ENCODE results near the gene KLHL36.

The KLHL36 gene

DNA sequence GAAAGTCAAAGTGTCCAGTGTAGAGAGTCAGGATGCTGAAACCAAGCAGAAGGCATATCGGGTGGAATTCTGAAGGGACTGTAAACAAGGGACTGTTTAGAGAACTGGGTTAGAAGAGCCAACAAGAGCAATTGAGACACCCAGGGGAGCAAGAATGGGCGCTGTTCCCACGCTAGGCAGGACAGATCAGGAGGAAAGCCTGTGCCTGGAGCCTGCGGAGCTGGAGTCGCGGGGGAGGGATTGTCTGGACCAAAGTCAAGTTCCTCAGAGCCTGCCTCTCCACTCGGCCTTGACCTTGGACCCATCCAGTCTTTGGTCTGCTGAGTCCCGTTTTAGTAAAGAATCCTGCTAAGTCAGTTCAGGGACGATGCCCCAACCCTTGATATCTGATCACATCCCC, 14.7 kb upstream of the KLHL36 start:
- Histone ChIP-seq H3K9me3 (ENCODE audit: control insufficient read depth, insufficient read depth, low read length) (no peaks in the 10 kb centered on the region), H3K36me3 (ENCODE audit: control insufficient read depth, insufficient read depth, low read length) (no peaks in the 10 kb centered on the region), H3K4me3 (ENCODE audit: low read depth, low read length) (no peak overlapping the region), H3K9ac (ENCODE audit: low read depth, low read length) (no peak overlapping the region), H3K27me3 (ENCODE audit: control insufficient read depth, insufficient read depth, low read length) (no peaks in the 10 kb centered on the region), H3K4me1 (ENCODE audit: control insufficient read depth, insufficient read depth, low read length) (peaks cover 4% of the 10 kb centered on the region)

DNA sequence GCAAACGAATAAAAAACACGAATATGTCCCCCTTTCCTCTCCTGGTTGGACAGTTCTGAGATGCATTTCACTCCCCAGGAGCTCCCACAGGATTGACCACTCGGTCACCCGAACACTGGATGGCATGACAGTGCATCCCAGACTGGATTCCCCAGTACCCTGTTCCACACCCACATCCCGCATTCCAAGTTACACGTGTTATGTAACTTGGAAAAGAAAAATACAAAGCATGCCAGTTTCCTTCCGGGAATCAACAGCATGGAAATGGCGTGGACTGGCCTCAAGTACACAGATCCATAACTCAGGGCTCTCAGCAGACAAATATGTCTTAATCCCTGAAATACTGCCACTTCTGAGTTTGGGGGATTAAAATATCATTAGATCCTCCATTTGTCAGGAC, 12.6 kb upstream of the KLHL36 start:
- H3K27me3 ChIP-seq (ENCODE audit: control insufficient read depth, insufficient read depth, low read length) = no peaks in the 10 kb centered on the region
- H3K36me3 ChIP-seq (ENCODE audit: control insufficient read depth, insufficient read depth, low read length) = no peaks in the 10 kb centered on the region
- no peaks in the 10 kb centered on the region for H3K9me3 ChIP-seq (ENCODE audit: control insufficient read depth, insufficient read depth, low read length)
- H3K4me1 ChIP-seq (ENCODE audit: control insufficient read depth, insufficient read depth, low read length) = no peaks in the 10 kb centered on the region
- H3K9ac ChIP-seq (ENCODE audit: low read depth, low read length) = no peak overlapping the region
- H3K4me3 ChIP-seq (ENCODE audit: low read depth, low read length) = no peak overlapping the region

DNA sequence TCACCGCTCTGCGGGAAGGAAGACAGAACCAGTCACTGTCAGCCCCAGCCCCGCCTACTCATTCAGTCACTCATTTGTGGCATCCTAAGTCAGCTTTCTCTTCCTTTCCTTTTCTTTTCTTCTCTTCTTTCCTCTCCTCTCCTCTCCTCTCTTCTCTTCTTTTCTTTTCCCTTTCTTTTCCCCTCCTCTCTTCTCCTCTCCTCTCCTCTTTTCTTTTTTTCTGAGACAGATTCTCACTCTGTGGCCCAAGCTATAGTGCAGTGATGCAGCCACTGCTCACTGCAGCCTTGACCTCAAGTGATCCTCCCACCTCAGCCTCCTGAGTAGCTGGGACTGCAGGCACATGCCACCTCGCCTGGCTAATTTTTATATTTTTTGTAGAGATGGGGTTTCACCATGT, 10.6 kb upstream of the KLHL36 start:
- H3K27me3 ChIP-seq (ENCODE audit: control insufficient read depth, insufficient read depth, low read length) = no peaks in the 10 kb centered on the region
- no peaks in the 10 kb centered on the region for H3K9me3 ChIP-seq (ENCODE audit: control insufficient read depth, insufficient read depth, low read length)
- no peak overlapping the region for H3K9ac ChIP-seq (ENCODE audit: low read depth, low read length)
- H3K4me1 ChIP-seq (ENCODE audit: control insufficient read depth, insufficient read depth, low read length) = no peaks in the 10 kb centered on the region
- no peaks in the 10 kb centered on the region for H3K36me3 ChIP-seq (ENCODE audit: control insufficient read depth, insufficient read depth, low read length)
- H3K4me3 ChIP-seq (ENCODE audit: low read depth, low read length) = no peak overlapping the region

DNA sequence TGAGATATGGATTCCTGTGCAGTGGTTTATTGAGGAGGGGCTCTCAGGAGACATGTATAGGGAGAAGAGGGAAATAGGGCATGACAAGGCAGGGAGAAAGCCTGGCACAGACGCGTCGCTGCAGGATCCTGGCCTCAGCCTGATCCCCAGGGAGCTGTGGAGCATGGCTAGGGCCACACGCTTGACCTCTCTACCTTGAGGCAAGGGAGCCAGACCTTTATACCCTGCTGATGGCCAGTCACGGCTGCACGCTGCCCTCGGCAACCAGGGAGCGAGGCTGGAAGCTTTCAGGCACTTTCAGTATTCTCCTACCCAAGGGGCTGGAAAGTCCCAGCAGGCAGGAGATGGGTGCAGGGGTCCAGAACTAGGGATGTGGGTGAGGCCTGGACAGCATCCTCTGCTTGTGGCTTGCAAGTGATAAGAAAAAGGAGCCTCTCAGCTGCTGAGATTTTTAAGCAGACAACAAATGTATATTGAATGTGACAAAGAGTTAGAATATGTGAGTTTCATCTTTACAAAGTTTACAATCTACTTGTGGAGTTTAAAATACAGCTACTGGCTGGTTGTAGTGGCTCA, 10.0 kb upstream of the KLHL36 start:
- Histone ChIP-seq H3K4me3 (ENCODE audit: low read depth, low read length) (no peak overlapping the region), H3K27me3 (ENCODE audit: control insufficient read depth, insufficient read depth, low read length) (no peaks in the 10 kb centered on the region), H3K9ac (ENCODE audit: low read depth, low read length) (no peak overlapping the region), H3K4me1 (ENCODE audit: control insufficient read depth, insufficient read depth, low read length) (no peaks in the 10 kb centered on the region), H3K9me3 (ENCODE audit: control insufficient read depth, insufficient read depth, low read length) (no peaks in the 10 kb centered on the region), H3K36me3 (ENCODE audit: control insufficient read depth, insufficient read depth, low read length) (no peaks in the 10 kb centered on the region)

DNA sequence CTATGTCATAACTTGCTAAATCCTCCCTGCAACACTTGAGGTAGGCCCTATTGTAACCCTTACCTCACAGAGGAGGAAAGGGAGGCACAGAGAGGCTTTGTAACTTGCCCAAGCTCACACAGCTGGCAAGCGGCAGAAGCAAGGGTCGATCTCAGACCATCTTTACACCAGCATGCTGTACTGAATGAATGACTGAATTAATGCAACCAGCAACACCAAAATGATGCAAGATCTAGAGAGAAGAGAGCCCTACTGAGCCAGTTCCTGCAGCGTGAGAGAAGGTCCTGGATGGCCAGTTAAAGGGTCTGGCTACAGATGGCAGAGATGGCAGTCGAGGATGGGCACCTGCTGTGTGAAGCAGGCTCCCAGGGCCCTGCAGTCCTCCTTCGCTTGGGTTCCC, 8.2 kb upstream of the KLHL36 start:
- Histone ChIP-seq H3K36me3 (ENCODE audit: control insufficient read depth, insufficient read depth, low read length) (no peaks in the 10 kb centered on the region), H3K9me3 (ENCODE audit: control insufficient read depth, insufficient read depth, low read length) (no peaks in the 10 kb centered on the region), H3K4me3 (ENCODE audit: low read depth, low read length) (no peak overlapping the region), H3K9ac (ENCODE audit: low read depth, low read length) (no peak overlapping the region), H3K4me1 (ENCODE audit: control insufficient read depth, insufficient read depth, low read length) (no peaks in the 10 kb centered on the region), H3K27me3 (ENCODE audit: control insufficient read depth, insufficient read depth, low read length) (no peaks in the 10 kb centered on the region)

DNA sequence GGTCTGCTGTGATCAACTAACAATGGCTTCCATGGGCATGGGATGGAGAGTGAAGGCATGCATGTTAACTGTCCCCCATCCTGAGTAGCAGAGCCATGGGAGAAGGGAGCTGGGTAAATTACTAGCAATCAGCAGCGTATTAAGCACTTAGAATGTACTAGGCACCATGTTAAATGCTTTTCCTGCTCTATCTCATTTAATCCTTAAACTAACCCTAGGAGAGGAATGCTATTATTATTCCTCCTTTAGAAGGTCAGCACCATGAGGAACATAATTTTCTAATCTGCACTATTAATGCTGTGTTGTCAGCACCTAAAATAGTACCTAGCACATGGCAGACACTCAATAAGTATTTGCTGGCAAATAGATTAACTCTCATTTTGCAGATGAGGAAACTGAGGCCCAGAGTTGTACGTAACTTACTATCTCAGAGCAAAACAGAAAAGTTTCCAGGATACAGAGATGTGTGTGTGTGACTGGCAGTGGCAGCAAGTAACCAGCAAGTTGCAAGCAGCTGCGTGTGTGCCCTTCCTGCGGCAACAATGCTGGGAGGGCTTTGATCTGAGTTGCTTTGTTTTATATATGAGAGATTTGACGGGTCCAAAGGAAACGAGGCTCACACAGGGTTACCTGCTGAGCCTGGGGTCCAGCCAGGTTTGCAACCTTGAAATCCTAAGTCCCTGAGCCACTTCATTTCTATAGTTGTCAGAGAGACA, 6.5 kb upstream of the KLHL36 start:
- Histone ChIP-seq H3K36me3 (ENCODE audit: control insufficient read depth, insufficient read depth, low read length) (no peaks in the 10 kb centered on the region), H3K4me1 (ENCODE audit: control insufficient read depth, insufficient read depth, low read length) (no peaks in the 10 kb centered on the region), H3K4me3 (ENCODE audit: low read depth, low read length) (no peak overlapping the region), H3K9ac (ENCODE audit: low read depth, low read length) (no peak overlapping the region), H3K27me3 (ENCODE audit: control insufficient read depth, insufficient read depth, low read length) (peaks cover 3% of the 10 kb centered on the region), H3K9me3 (ENCODE audit: control insufficient read depth, insufficient read depth, low read length) (no peaks in the 10 kb centered on the region)

DNA sequence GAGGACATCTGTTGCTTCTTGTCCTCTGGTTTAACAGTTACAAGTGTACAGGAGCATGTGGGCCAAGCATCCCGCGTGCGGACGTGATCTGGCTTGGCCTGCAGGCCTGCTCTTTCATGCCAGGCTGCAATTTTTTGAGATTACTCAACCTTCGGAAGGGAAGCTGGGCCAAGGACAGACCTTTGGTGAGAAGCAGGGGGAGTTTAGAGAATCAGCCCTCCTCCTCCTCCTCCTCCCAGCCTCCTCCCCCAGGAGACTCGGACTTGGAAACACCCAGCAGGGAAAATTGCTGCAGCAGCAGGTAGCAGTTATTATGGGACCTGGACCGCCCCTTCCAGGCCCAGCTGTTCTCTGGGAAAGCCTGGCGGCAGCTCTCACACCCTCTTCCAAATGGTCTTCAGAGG, 5.1 kb upstream of the KLHL36 start:
- H3K4me1 ChIP-seq (ENCODE audit: control insufficient read depth, insufficient read depth, low read length) = no peaks in the 10 kb centered on the region
- peaks cover 8% of the 10 kb centered on the region for H3K27me3 ChIP-seq (ENCODE audit: control insufficient read depth, insufficient read depth, low read length)
- no peak overlapping the region for H3K4me3 ChIP-seq (ENCODE audit: low read depth, low read length)

DNA sequence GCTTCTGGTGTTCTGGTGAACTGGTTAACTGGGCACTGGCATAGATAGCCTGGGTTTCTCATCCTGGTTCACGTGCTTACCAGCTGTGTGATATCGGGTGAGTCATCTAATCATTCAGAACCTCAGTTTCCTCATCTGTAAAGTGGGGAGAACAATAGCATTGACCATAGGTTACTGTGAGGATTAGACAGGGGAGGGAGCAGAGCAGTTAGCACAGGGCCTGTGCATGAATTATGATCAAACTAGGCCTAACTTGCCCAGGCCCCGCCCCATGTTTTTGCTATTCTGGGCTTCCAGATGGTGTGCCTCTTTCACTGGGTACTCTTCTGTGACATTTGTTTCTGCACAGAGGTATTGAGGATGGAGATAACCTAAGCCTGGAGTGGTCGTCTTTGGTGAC, 4.6 kb upstream of the KLHL36 start:
- Histone ChIP-seq H3K4me3 (ENCODE audit: low read depth, low read length) (no peak overlapping the region), H3K9ac (ENCODE audit: low read depth, low read length) (no peak overlapping the region)

More for the DNA sequence above, 5.1 kb upstream of the KLHL36 start:
- Histone ChIP-seq H3K36me3 (ENCODE audit: control insufficient read depth, insufficient read depth, low read length) (no peaks in the 10 kb centered on the region), H3K9me3 (ENCODE audit: control insufficient read depth, insufficient read depth, low read length) (no peaks in the 10 kb centered on the region), H3K9ac (ENCODE audit: low read depth, low read length) (no peak overlapping the region)

DNA sequence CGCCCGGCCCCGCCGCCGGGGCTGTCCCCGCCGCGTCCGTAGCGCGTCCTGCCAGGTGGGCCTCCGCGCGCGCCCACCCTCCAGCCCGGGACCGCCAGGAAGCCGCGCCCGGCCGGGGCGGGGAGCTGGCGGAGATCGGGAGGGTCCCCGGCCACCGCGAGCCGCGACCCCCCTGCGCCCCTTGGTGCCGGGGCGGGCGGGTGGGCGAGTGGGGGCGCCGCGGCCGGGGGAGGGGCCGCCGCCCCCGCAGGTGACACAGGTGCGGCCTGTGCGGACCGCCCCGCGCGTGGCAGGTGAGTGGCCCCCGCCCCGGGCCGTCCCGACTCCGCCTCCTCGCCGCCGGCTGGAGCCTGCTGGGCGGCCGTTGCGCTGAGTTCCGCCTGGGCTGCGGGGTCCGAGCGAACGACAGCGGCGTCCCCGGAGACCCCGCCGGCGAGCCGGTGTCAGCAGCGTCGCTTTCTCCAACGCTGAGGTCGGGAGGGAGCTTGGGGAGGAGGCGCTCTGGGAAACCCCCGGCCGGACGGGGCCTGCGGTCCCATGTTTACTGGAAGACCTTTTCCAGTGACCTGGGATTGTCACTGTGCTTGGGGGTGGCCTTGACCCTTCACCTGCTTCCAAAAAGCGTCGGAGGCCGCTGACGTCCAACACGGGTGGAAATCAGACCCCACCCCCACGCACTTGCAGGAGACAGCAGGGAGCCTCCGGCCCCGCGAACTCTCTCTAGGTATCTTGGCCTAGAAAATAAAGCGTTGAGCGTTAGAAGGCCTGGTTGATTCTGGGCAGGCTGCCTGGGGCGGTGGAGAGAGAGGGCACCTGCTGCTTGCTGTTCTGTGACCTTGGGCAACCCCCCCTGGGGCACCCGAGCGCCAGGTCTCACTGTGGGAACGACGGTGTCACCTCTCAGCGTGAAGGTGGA, 542 bp downstream of the KLHL36 start:
- Histone ChIP-seq H3K36me3 (ENCODE audit: control insufficient read depth, insufficient read depth, low read length) (no peaks in the 10 kb centered on the region), H3K4me1 (ENCODE audit: control insufficient read depth, insufficient read depth, low read length) (no peaks in the 10 kb centered on the region), H3K4me3 (ENCODE audit: low read depth, low read length) (peak overlapping the region; percentile 75), H3K27me3 (ENCODE audit: control insufficient read depth, insufficient read depth, low read length) (peaks cover 12% of the 10 kb centered on the region), H3K9me3 (ENCODE audit: control insufficient read depth, insufficient read depth, low read length) (no peaks in the 10 kb centered on the region), H3K9ac (ENCODE audit: low read depth, low read length) (no peak overlapping the region)

More for the DNA sequence above, 4.6 kb upstream of the KLHL36 start:
- H3K9me3 ChIP-seq (ENCODE audit: control insufficient read depth, insufficient read depth, low read length) = no peaks in the 10 kb centered on the region
- peaks cover 8% of the 10 kb centered on the region for H3K27me3 ChIP-seq (ENCODE audit: control insufficient read depth, insufficient read depth, low read length)
- H3K36me3 ChIP-seq (ENCODE audit: control insufficient read depth, insufficient read depth, low read length) = no peaks in the 10 kb centered on the region
- no peaks in the 10 kb centered on the region for H3K4me1 ChIP-seq (ENCODE audit: control insufficient read depth, insufficient read depth, low read length)

DNA sequence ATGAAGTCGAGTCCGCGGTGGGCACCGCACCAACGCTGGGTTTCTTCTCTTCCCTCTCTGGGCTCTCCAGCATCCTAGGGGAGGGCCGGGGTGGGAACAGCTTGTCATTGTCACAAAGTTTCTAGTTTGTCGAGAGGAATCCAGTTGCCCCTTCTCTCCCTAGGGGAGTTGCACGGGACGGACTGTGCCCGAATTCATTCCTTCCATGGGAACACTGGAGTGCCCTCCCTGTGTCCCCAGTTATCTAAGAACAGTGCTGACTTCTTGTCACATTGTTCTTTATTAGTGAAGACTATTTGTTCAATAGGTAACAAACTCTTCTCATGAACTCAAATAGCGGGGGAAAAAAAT, 1.2 kb downstream of the KLHL36 start:
- Histone ChIP-seq H3K9ac (ENCODE audit: low read depth, low read length) (no peak overlapping the region), H3K4me3 (ENCODE audit: low read depth, low read length) (peak overlapping the region; percentile 75), H3K36me3 (ENCODE audit: control insufficient read depth, insufficient read depth, low read length) (no peaks in the 10 kb centered on the region), H3K4me1 (ENCODE audit: control insufficient read depth, insufficient read depth, low read length) (no peaks in the 10 kb centered on the region), H3K9me3 (ENCODE audit: control insufficient read depth, insufficient read depth, low read length) (no peaks in the 10 kb centered on the region), H3K27me3 (ENCODE audit: control insufficient read depth, insufficient read depth, low read length) (peaks cover 12% of the 10 kb centered on the region)

DNA sequence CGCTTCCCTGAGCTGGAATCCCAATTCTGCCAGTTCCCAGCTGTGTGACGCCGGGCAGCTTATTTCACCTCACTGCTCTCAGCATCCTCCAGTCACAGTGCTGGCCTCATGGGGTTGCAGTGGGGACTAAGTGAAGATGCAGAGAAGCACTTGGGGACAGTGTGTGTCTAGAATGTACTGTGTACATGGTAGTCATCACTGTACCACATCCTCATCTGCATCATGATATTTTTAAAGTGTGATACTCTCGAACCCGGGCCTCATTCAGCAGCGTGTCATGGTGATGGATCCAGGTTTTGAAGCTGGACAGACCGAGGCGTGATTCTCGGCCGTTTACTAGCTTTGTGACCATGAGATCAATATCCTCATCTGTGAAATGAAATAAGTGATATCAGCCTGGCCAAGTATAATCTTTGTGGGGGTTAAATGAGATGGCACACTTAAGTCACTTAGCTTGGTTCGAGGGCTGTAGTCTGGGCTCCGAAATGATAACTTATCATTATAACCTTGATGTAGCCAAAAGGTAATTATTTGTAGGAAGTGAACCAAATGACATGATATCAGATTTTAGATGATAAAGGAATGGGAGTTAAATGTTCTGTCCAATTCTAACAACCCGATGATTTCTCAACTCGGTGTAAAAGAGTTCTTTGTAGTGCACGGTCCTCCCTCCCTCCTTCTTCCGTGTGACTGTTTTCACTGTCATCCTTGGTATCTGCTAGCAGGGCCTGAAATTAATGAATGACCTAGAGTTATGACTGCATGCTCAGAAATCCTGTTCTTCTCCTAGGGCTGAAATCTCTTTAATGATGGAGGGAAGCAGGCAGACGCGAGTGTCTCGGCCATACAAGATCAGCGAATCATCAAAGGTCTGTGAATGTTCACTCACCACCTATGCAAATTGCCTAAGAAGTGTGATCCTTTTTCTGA, 2.0 kb downstream of the KLHL36 start:
- Histone ChIP-seq H3K27me3 (ENCODE audit: control insufficient read depth, insufficient read depth, low read length) (peaks cover 12% of the 10 kb centered on the region), H3K9ac (ENCODE audit: low read depth, low read length) (no peak overlapping the region), H3K4me3 (ENCODE audit: low read depth, low read length) (no peak overlapping the region), H3K36me3 (ENCODE audit: control insufficient read depth, insufficient read depth, low read length) (no peaks in the 10 kb centered on the region), H3K4me1 (ENCODE audit: control insufficient read depth, insufficient read depth, low read length) (no peaks in the 10 kb centered on the region), H3K9me3 (ENCODE audit: control insufficient read depth, insufficient read depth, low read length) (no peaks in the 10 kb centered on the region)

Measured in iPS-15b (cell line).